HEK293 (cell line): ENCODE data around the gene TBP.

Source experiments
- YY1 ChIP-seq: fragments of 450-650 bp; formaldehyde crosslinking; IDR thresholded peaks from 2 replicates; pipeline ENCODE4 v1.5.1; 2018; ENCODE audit warnings: missing biosample characterization, missing genetic modification characterization
- ZNF548 ChIP-seq: fragments of 450-650 bp; formaldehyde crosslinking; IDR thresholded peaks from 2 replicates; pipeline ENCODE4 v1.5.1; 2016; ENCODE audit warnings: missing biosample characterization, missing genetic modification characterization
- ZNF830 ChIP-seq: fragments of 450-650 bp; IDR thresholded peaks from 2 replicates; pipeline ENCODE4 v1.5.0; 2018; ENCODE audit warnings: missing biosample characterization, missing genetic modification characterization, low read depth, mild to moderate bottlenecking, moderate library complexity
- ZSCAN30 ChIP-seq: fragments of 450-650 bp; IDR thresholded peaks from 2 replicates; pipeline ENCODE4 v1.5.1; 2018; ENCODE audit warnings: missing biosample characterization, mild to moderate bottlenecking, missing genetic modification characterization, moderate library complexity
- TF ChIP-seq, protein P1 (sequence below): fragments of 450-650 bp; formaldehyde crosslinking; IDR thresholded peaks from 2 replicates; pipeline ENCODE4 v1.5.1; 2016; ENCODE audit warnings: missing biosample characterization, missing genetic modification characterization, low read depth

DNA sequence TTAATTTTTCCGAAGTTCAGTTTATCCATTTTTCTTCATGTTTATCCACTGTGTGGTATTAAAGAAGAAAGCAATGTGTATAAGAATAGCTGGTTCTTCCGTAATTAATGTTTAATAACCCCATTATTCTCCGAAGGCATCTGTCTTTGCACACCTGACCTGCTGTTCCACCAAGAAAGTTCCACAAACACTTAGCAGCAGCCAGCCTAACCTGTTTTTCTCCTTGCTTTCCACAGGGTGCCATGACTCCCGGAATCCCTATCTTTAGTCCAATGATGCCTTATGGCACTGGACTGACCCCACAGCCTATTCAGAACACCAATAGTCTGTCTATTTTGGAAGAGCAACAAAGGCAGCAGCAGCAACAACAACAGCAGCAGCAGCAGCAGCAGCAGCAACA is 7.4 kb downstream of the TBP start:
- TF ChIP-seq, protein P1, sequence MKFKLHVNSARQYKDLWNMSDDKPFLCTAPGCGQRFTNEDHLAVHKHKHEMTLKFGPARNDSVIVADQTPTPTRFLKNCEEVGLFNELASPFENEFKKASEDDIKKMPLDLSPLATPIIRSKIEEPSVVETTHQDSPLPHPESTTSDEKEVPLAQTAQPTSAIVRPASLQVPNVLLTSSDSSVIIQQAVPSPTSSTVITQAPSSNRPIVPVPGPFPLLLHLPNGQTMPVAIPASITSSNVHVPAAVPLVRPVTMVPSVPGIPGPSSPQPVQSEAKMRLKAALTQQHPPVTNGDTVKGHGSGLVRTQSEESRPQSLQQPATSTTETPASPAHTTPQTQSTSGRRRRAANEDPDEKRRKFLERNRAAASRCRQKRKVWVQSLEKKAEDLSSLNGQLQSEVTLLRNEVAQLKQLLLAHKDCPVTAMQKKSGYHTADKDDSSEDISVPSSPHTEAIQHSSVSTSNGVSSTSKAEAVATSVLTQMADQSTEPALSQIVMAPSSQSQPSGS (tag by site-specific recombination), result no peak
- TF ChIP-seq ZSCAN30 (tag by site-specific recombination) (no peak), ZNF830 (no peak), YY1 (no peak), ZNF548 (tag by site-specific recombination) (no peak)
